Muscle layer of duodenum (tissue), 2 donors: ENCODE results near the gene NPHS1.
"Not testable (repeated sequence)": the region's sequence is repeated elsewhere in the genome, so short reads cannot be mapped to it uniquely, and the experiment has no call there.

Source experiments
- H3K27ac ChIP-seq: one replicate; pipeline ENCODE4 v1.7.0; 2013; ENCODE audit warnings: mild to moderate bottlenecking, low read length
- H3K27me3 ChIP-seq: one replicate; pipeline ENCODE4 v1.7.0; 2013; ENCODE audit warnings: low read depth, mild to moderate bottlenecking, control low read depth, low read length
- H3K36me3 ChIP-seq, 2 donors: one replicate each; pipeline ENCODE4 v1.7.0; 2013; ENCODE audit warnings: low read length in 2 of 2, control low read depth in 1 of 2, mild to moderate bottlenecking in 1 of 2; ENCODE audit not compliant: insufficient read depth in 2 of 2, control insufficient read depth in 1 of 2
- H3K4me1 ChIP-seq, 2 donors: one replicate each; pipeline ENCODE4 v1.7.0; 2013; ENCODE audit warnings: low read length in 2 of 2, mild to moderate bottlenecking in 2 of 2, control low read depth in 1 of 2, moderate library complexity in 1 of 2; ENCODE audit not compliant: insufficient read depth in 2 of 2, control insufficient read depth in 1 of 2
- H3K4me3 ChIP-seq, 2 donors: one replicate each; pipeline ENCODE4 v1.7.0; 2013; ENCODE audit warnings: low read length in 2 of 2, low read depth in 1 of 2, mild to moderate bottlenecking in 1 of 2
- H3K9me3 ChIP-seq, 2 donors: one replicate each; pipeline ENCODE4 v1.7.0; 2013; ENCODE audit warnings: low read length in 2 of 2, control low read depth in 1 of 2, mild to moderate bottlenecking in 1 of 2; ENCODE audit not compliant: control insufficient read depth in 1 of 2
- donor health status: healthy.

NPHS1 gene

DNA sequence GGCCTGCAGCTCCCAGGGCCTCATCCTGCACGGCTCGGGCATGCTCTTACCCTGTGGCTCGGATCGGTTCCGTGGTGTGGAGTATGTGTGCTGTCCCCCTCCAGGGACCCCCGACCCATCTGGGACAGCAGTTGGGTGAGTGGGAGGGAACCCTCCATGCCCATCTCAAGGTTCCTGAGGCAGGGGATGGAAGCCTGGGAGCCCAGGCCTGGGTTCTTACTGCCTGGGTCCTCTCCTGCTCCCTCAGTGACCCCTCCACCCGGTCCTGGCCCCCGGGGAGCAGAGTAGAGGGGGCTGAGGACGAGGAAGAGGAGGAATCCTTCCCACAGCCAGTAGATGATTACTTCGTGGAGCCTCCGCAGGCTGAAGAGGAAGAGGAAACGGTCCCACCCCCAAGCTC lies 19.3 kb upstream of the NPHS1 start:
- H3K27me3 ChIP-seq, result peaks cover 18% of the 10 kb centered on the region
- no peaks in the 10 kb centered on the region for H3K36me3 ChIP-seq
- H3K27ac ChIP-seq, result no peak overlapping the region
- H3K4me3 ChIP-seq, result no peak overlapping the region
- peaks cover 10 to 23% of the 10 kb centered on the region in 2 donors for H3K4me1 ChIP-seq
- no peaks in the 10 kb centered on the region for H3K9me3 ChIP-seq

DNA sequence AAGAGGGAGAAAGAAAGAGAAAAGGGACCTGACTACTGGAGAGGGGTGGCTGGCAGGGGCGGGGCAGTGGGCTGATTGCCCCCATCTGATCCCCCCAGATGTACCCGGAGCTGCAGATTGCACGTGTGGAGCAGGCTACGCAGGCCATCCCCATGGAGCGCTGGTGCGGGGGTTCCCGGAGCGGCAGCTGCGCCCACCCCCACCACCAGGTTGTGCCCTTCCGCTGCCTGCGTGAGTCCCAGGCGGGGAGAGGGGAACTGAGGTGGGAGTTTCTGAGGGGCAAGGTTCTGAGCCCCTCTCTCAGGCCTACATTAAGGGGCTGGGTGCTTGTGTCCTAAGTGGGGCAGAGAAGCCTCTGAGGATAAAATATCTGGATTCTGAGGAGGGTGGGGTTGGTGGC lies 18.5 kb upstream of the NPHS1 start:
- no peaks in the 10 kb centered on the region for H3K36me3 ChIP-seq
- no peak overlapping the region for H3K27ac ChIP-seq
- H3K4me1 ChIP-seq, result peaks cover 10 to 23% of the 10 kb centered on the region in 2 donors
- no peak overlapping the region for H3K4me3 ChIP-seq
- H3K27me3 ChIP-seq, result peaks cover 18% of the 10 kb centered on the region
- H3K9me3 ChIP-seq, result no peaks in the 10 kb centered on the region

DNA sequence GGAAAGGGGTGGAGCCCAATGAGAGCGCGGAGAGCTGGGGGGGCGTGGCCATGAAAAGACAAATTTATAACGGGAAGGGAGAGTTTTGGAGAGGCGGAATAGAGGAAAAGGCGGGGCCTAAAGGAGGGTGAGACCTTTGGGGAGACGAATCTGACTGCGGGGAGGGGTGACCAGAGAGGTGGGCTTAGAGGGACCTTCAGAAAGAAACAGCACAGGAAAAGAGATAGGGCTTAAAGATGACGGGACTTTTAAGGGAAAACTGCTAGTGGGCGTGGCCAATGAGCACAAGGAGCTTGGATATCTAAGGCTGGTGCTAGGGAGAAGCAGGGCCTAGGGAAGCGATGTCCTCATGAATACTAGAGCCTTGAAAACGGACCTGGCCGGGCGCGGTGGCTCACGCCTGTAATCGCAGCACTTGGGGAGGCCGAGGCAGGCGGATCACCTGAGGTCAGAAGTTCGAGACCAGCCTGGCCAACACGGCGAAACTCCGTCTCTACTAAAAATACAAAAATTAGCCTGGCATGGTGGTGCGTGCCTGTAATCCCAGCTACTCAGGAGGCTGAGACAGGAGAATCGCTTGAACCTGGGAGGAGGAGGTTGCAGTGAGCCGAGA lies 17.9 kb upstream of the NPHS1 start:
- not testable (repeated sequence) for H3K27ac ChIP-seq
- H3K4me3 ChIP-seq, result peak overlapping the region; percentile 26 to 60
- H3K27me3 ChIP-seq, result peaks cover 18% of the 10 kb centered on the region

DNA sequence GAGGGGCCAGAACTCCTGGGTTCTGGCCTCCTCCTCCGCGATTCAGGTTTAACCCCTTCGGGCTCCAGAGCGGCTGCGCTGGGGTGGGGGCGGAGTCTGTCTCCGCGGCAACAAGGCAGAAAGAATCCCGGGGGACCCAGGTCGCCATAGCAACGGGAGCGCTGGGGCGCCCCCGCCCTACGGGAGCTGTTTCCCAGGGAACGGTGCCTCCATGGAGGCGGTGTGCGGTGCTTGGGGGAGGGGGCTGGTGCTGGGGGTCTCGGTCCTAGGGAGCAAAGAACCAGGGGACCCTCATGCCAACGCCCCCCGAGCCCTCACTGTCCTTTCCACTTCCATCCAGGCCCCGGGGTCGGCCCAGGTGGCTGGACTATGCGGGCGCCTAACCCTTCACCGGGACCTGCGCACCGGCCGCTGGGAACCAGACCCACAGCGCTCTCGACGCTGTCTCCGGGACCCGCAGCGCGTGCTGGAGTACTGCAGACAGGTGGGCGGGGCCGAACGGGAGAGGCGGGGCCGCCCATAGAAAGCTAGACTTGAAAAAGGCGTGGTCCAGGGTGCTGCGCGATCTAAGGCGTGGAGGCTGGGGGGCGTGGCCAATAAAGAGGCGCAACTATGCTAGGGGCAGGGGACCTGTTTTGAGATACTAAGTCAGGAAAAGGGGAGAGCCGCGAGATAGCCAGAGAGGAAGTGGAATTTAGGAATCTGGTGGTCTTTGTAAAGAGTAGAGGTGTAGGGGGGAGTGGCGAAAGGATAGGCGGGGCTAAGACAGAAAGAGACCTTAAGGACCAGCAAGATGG lies 17.2 kb upstream of the NPHS1 start:
- Histone ChIP-seq H3K4me1 (peaks cover 10 to 23% of the 10 kb centered on the region in 2 donors), H3K27ac (no peak overlapping the region), H3K4me3 (peak overlapping the region; percentile 26 to 60), H3K36me3 (no peaks in the 10 kb centered on the region), H3K9me3 (no peaks in the 10 kb centered on the region), H3K27me3 (peaks cover 18% of the 10 kb centered on the region)

More for the DNA sequence above, 17.9 kb upstream of the NPHS1 start:
- H3K9me3 ChIP-seq, H3K36me3 ChIP-seq: not testable (repeated sequence)
- peaks cover 10 to 23% of the 10 kb centered on the region in 2 donors for H3K4me1 ChIP-seq

DNA sequence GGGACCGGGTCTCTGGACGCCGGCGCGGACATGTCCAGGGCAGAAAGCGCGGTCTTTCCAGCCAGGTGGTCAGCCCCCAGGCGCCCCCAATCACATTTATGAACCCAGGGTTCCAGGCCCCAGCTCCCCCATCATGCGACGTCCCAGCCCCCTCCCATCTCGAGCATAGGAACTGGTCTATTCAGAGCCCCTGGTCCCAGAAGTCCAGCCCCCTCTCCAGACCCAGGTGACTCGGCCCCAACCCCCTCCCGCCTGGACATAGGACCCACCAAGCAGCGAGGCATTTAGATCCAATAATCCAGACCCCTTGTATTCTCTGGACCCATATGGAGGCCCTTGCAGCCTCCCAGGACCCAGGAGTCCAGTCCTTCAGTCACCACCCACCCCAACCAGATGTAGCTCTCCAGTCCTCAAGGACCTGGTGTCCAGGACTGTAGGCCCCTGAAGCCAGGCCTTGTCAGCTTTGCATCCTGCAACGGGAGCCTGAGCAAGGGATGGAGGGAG lies 16.6 kb upstream of the NPHS1 start:
- H3K36me3 ChIP-seq, result no peaks in the 10 kb centered on the region
- peaks cover 10 to 23% of the 10 kb centered on the region in 2 donors for H3K4me1 ChIP-seq
- no peaks in the 10 kb centered on the region for H3K9me3 ChIP-seq
- H3K27ac ChIP-seq, result no peak overlapping the region
- peak overlapping the region in 1 of 2 donors; percentile 60 for H3K4me3 ChIP-seq
- peaks cover 18% of the 10 kb centered on the region for H3K27me3 ChIP-seq

DNA sequence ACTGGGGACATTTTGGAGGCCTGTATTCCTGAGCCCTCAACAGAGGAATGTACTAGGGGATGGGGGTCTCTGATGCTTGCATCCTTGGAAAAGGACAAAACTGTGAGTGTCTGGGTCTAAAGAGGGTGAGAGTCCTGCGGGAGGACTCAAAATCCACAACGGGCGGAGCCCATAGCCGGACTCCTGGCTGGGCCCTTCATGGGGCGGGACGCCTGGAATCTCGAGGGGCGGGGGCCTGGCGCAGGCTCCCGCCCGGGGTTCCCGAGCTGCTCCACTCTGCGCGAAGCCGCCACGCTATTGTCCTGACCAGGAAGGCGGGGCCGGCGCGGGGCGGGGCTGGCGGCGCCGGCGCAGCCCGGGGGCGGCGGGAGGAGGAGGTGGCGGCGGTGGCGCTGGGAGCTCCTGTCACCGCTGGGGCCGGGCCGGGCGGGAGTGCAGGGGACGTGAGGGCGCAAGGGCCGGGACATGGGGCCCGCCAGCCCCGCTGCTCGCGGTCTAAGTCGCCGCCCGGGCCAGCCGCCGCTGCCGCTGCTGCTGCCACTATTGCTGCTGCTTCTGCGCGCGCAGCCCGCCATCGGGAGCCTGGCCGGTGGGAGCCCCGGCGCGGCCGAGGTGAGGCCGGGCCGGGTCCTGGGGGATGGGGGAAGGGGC lies 16.0 kb upstream of the NPHS1 start, which contains the start of gene APLP1:
Gene APLP1, plus strand, starts transcription at position 403 of the 651 bp plus-strand sequence. Its CDS starts 63 bp downstream, at position 466.
- no peak within 1 kb of the TSS for H3K27ac ChIP-seq

DNA sequence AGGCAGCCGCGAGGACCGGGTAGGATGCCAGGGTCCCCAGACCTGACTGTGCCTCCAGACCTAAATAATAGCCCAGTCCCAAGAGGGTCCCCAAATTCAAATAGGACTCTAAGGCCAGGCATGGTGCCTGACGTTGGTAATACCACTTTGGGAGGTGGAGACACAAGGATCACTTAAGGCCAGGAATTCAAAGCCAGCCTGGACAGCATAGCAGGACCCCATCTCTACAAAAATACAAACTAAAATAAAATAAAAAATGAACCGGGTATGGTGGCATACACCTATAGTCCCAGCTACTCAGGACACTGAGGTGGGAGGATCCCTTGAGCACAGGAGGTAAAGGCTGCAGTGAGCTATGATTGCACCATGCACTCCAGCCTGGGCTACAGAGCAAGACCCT lies 10.7 kb upstream of the NPHS1 start:
- Histone ChIP-seq H3K4me3 (no peak overlapping the region), H3K4me1 (peaks cover 0 to 2% of the 10 kb centered on the region in 2 donors), H3K9me3 (no peaks in the 10 kb centered on the region), H3K36me3 (no peaks in the 10 kb centered on the region), H3K27ac (no peak overlapping the region), H3K27me3 (peaks cover 21% of the 10 kb centered on the region)

More for the DNA sequence above, 16.0 kb upstream of the NPHS1 start, which contains the start of gene APLP1:
- peaks cover 10 to 23% of the 10 kb centered on the region in 2 donors for H3K4me1 ChIP-seq
- peaks cover 18% of the 10 kb centered on the region for H3K27me3 ChIP-seq
- no peaks in the 10 kb centered on the region for H3K9me3 ChIP-seq
- peak within 1 kb of the TSS in 1 of 2 donors; percentile 60 for H3K4me3 ChIP-seq
- H3K36me3 ChIP-seq, result no peaks in the 10 kb centered on the region

DNA sequence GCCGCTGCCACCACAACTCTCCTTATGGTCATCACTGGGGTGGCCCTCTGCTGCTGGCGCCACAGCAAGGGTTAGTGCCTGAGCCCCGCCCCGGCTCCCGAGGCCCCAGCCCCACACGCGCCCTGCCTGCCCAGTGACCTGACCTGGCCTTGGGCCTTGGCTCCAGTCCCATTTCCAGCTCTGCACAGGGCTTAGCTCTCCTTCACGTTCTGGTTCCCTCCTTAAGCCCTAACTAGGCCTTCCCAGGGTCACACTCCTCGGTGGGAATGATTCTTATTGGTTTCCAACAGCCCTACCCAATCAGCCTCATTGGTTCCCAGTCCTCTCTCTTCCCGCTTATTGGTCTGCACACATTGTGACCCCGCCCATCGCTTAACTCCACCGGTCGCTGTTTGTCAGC lies 10.2 kb upstream of the NPHS1 start:
- Histone ChIP-seq H3K27me3 (peaks cover 16% of the 10 kb centered on the region), H3K27ac (no peak overlapping the region), H3K4me3 (no peak overlapping the region), H3K9me3 (no peaks in the 10 kb centered on the region), H3K4me1 (no peaks in the 10 kb centered on the region), H3K36me3 (no peaks in the 10 kb centered on the region)

DNA sequence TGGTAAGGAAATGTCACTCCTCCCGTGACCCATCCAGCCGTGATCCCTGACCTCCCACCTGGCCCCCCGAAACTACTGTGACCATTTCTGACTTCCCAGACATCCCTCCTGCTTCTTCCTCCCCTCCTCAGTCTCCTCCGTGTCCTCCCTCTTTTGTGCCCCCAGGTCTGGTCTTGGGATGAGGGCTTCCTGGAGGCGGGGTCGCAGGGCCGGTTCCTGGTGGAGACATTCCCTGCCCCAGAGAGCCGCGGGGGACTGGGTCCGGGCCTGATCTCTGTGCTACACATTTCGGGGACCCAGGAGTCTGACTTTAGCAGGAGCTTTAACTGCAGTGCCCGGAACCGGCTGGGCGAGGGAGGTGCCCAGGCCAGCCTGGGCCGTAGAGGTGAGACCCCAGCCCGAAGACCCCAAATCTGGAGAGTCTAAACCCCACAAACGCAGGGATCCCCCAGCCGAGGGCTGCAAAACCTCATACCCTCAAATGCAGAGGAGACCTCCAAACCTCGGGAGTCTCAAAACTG lies 9.4 kb upstream of the NPHS1 start:
- peaks cover 0 to 6% of the 10 kb centered on the region in 2 donors for H3K4me1 ChIP-seq
- no peak overlapping the region for H3K27ac ChIP-seq
- no peaks in the 10 kb centered on the region for H3K9me3 ChIP-seq
- H3K36me3 ChIP-seq, result no peaks in the 10 kb centered on the region
- H3K27me3 ChIP-seq, result peaks cover 16% of the 10 kb centered on the region
- H3K4me3 ChIP-seq, result no peak overlapping the region

DNA sequence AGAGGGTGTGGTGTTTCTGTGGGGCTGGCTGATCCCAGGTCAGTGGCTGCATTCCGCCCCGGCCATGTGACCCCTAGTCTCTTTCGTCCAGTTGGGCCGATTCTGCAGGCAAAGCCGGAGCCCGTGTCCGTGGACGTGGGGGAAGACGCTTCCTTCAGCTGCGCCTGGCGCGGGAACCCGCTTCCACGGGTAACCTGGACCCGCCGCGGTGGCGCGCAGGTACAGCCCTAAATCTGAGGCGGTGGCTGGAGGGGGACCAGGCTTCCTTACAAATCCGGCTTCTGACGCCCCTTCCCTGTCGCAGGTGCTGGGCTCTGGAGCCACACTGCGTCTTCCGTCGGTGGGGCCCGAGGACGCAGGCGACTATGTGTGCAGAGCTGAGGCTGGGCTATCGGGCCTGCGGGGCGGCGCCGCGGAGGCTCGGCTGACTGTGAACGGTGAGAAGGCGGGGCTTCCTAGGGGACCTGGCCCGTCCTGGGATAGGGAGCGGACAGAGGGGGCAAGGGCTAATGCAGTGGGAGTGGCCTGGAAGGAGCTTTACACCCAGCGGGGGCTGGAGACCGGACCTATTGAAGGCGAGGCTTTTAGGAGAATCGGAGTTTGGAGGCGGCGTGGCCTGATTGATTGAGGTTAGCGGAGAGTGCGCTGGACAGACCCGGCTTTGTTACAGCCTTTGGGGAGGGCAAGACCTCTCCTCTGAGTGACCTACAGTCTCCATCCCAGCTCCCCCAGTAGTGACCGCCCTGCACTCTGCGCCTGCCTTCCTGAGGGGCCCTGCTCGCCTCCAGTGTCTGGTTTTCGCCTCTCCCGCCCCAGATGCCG lies 8.7 kb upstream of the NPHS1 start:
- peaks cover 0 to 13% of the 10 kb centered on the region in 2 donors for H3K4me1 ChIP-seq
- no peaks in the 10 kb centered on the region for H3K9me3 ChIP-seq
- H3K36me3 ChIP-seq, result no peaks in the 10 kb centered on the region
- H3K27ac ChIP-seq, result no peak overlapping the region
- peaks cover 21% of the 10 kb centered on the region for H3K27me3 ChIP-seq
- H3K4me3 ChIP-seq, result no peak overlapping the region
